ENCODE data around the gene IRF4.

DNA sequence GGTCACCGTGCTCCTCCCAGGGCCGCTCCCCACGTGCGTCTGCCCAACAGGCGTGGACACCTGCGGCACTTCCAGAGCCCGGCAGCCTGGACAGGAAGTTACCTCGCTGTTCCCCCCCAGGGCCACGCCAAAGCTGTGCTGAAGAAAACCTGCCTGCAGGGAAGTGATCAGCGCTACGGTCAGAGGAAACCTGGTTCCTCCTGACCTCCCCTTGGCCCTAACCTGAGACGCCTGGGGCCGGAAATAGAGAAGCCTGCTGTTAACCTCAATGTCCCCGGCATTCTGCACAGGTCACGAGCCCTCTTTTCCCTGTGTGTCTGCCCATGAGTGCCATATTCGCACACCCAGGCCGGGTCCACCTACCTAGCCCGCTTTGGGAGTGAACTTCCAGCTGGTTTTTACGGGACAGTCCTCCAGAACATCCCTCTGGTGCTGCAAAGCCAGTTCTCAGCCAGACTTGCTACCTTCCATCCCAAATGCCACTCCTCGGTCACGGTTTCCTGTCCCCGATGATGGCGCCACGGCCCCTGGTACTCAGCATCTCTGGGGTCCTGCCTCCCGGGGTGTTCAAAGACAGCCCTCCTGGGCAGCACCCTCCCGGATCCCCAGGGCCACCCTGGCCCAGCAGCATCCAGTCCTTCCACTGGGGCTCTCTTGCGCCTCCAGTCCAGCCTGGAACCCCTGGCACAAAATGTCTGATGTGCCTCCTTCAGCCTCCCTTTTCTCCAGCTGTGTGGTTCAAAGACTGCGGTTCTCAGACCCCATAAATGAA, 12.0 kb upstream of the IRF4 start:
- TF ChIP-seq, protein P1, sequence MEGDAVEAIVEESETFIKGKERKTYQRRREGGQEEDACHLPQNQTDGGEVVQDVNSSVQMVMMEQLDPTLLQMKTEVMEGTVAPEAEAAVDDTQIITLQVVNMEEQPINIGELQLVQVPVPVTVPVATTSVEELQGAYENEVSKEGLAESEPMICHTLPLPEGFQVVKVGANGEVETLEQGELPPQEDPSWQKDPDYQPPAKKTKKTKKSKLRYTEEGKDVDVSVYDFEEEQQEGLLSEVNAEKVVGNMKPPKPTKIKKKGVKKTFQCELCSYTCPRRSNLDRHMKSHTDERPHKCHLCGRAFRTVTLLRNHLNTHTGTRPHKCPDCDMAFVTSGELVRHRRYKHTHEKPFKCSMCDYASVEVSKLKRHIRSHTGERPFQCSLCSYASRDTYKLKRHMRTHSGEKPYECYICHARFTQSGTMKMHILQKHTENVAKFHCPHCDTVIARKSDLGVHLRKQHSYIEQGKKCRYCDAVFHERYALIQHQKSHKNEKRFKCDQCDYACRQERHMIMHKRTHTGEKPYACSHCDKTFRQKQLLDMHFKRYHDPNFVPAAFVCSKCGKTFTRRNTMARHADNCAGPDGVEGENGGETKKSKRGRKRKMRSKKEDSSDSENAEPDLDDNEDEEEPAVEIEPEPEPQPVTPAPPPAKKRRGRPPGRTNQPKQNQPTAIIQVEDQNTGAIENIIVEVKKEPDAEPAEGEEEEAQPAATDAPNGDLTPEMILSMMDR (IDR thresholded peaks at IDR 0.05): no peak
- no peak for TF ChIP-seq EZH2 (IDR thresholded peaks at IDR 0.05; ENCODE audit: borderline replicate concordance, insufficient read depth, low read depth, low read length, poor library complexity, severe bottlenecking)

Data from B cell (primary cell).